Measurements from ENCODE around the gene USP20. TPM values are rescaled to one million over a fixed set of nuclear protein-coding genes. Genes with fewer than 3 reads are reported as not detected.

The USP20 gene
- 12.5 and 24.0 TPM in 2 replicates for total RNA-seq

DNA sequence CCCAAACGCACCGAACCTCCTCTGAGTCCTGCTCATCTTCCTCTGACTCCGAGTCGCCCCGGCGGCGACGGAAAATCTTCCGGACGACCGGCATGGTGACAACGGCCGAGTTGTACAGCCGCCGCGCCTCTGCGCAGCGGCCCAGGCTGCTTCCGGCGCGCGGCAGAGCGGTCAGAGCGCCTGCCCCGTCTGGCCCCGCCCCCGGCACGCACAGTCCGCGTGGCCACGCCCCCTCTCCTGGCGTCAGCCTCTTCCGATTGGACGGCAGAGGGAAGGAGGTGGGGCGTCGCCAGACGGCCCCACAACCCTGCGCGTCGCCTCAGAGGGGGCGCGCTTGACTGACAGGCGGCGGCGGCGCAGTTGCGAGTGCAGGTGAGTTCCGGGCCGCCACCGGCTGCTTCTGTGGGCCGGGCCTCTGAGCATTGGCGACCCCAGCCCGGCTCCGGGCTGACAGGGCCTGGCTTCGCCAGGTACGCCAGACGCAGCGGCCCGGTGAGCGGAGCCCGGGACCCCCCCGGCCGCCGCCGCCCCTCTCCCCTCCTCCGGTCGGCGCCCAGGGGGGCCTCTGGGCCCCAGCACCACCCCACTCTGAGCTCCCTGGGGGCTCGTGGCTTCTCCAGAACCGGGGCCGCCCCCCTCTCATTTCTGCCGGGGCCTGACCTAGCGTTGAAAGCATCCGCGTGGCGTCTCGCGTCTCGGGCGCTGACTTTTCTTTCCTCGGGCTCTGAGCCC is at the start of gene USP20, which contains the start of gene C9orf78:
USP20 (plus strand) TSS at position 331 of the 732 bp plus-strand sequence. CDS start 17,098 bp downstream, outside the sequence.
C9orf78 (minus strand) TSS at position 148 of the 732 bp plus-strand sequence; CDS start at position 94, 54 bp downstream.

DNA sequence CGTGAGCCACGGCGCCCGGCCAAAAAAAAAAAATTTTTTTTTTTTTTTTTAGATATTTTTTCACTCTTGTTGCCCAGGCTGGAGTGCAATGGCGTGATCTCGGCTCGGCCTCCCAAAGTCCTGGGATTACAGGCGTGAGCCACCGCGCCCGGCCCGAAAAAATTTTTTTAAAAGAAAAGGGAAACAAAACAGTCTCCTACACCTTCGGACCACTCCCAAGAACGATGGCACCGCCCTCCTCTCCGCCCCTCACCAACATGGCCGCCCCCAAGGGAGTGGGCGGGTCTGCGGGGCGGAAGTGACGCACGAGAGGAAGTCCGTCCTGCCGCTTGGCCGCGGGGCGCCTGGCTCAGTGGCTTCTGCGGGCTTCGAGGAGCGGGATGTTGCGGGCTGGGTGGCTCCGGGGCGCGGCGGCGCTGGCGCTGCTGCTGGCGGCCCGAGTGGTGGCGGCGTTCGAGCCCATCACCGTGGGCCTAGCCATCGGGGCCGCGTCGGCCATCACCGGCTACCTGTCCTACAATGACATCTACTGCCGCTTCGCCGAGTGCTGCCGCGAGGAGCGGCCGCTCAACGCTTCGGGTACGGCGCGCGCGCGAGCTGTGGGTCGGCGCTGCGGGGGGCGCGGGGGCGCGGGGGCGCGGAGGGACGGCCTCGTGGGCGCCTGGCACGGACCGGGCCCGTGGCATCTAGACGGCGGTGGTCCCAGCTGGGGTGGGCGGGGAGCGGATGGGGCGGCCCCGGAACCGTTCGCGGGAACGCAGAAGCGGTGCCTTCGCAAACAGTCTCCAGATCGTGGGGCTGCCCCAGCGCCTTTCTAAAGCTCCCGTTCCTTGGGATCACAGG is 32.2 kb upstream of the USP20 start, which contains the start of gene TOR1B:
TOR1B (plus strand) TSS at position 352 of the 843 bp plus-strand sequence; CDS start at position 381, 29 bp downstream.

GRCh38 chr9:129823935-129824601 is 11.2 kb upstream of the USP20 start, which contains the start of gene TOR1A:
TSS of gene TOR1A (minus strand) at chr9:129824136. CDS start at chr9:129824085, 51 bp downstream.

Other genes with a start within 250 kb of the USP20 start
- gene C9orf50, start 214.4 kb upstream of the USP20 start, total RNA-seq, result 0.13 TPM in 1 of 2 replicates, not detected in the other
- gene NTMT1, start 209.3 kb upstream of the USP20 start, total RNA-seq, result 36.2 and 87.0 TPM in 2 replicates
- gene ASB6, start 193.3 kb upstream of the USP20 start, total RNA-seq, result 26.5 and 32.2 TPM in 2 replicates
- gene PRRX2, start 169.8 kb upstream of the USP20 start, total RNA-seq, result 1.4 and 31.1 TPM in 2 replicates
- gene PTGES, start 82.4 kb upstream of the USP20 start, total RNA-seq, result 47.7 and 56.1 TPM in 2 replicates
- gene TOR1B, start 32.3 kb upstream of the USP20 start, total RNA-seq, result 26.8 and 28.8 TPM in 2 replicates
- 50.1 and 75.2 TPM in 2 replicates for gene TOR1A, start 11.3 kb upstream of the USP20 start, total RNA-seq
- 26.8 and 34.7 TPM in 2 replicates for gene C9orf78, start 183 bp upstream of the USP20 start, total RNA-seq
- 9.8 and 16.4 TPM in 2 replicates for gene FNBP1, start 207.7 kb downstream of the USP20 start, total RNA-seq
- gene GPR107, start 218.4 kb downstream of the USP20 start, total RNA-seq, result 23.0 and 23.6 TPM in 2 replicates